IMR-90 (cell line): Measurements from ENCODE around the gene HECTD2. TPM values are rescaled to one million over a fixed set of nuclear protein-coding genes. Genes with fewer than 3 reads are reported as not detected.

Source experiments
- ATAC-seq: fragments of 200-7000 bp; cut with Tn5 transposase; 2 replicates; pipeline ENCODE4 v1.9.1; 2020; ENCODE audit warnings: low read depth, mild to moderate bottlenecking, moderate library complexity
- BruUV-seq: library from RNA; stranded (reverse); fragments of 400-500 nt; replicated peaks from 2 replicates; lab custom pipeline; 2021; lab: Mats Ljungman, UMichigan
- CTCF ChIA-PET: fragments of 300-600 bp; formaldehyde crosslinking; extraction: SDS; loops from one replicate; lab custom pipeline; 2021; ENCODE audit warnings: antibody characterized with exemption; lab: Yijun Ruan, JAX
- POLR2A ChIA-PET: fragments of 300-600 bp; sonication (Branson Sonifier 250); formaldehyde crosslinking; loops from one replicate; lab custom pipeline; 2022; ENCODE audit warnings: antibody characterized with exemption; ENCODE audit not compliant: unreplicated experiment; lab: Charles Lee
- DNase-seq: peaks from one replicate; pipeline ENCODE4 v3.0.0; 2013
- H2AFZ ChIP-seq: replicated peaks from 2 replicates; pipeline ENCODE3; 2013; ENCODE audit warnings: low read length, mild to moderate bottlenecking; ENCODE audit not compliant: poor library complexity
- H2AK5ac ChIP-seq: 2 replicates; pipeline ENCODE4 v1.6.1; 2013; ENCODE audit warnings: low read depth, low read length, inconsistent platforms
- H2AK9ac ChIP-seq: replicated peaks from 2 replicates; pipeline ENCODE3; 2013; ENCODE audit warnings: mild to moderate bottlenecking, low read depth, low read length, moderate library complexity; ENCODE audit not compliant: poor library complexity
- H2BK120ac ChIP-seq: 2 replicates; pipeline ENCODE4 v1.6.1; 2013; ENCODE audit warnings: low read depth, low read length, inconsistent platforms
- H2BK15ac ChIP-seq: 3 replicates; pipeline ENCODE4 v1.6.1; 2013; ENCODE audit warnings: low read depth, low read length, inconsistent platforms
- H2BK20ac ChIP-seq: 2 replicates; pipeline ENCODE4 v1.6.1; 2013; ENCODE audit warnings: low read depth, mild to moderate bottlenecking, inconsistent platforms, low read length, moderate library complexity
- H2BK5ac ChIP-seq: 2 replicates; pipeline ENCODE4 v1.6.1; 2013; ENCODE audit warnings: mild to moderate bottlenecking, low read depth, low read length, inconsistent platforms; ENCODE audit not compliant: poor library complexity, severe bottlenecking
- H3K14ac ChIP-seq: replicated peaks from 2 replicates; pipeline ENCODE4 v1.6.1; 2013; ENCODE audit warnings: low read depth, low read length, inconsistent platforms
- H3K18ac ChIP-seq: 2 replicates; pipeline ENCODE4 v1.6.1; 2013; ENCODE audit warnings: low read depth, low read length, control low read depth
- H3K23ac ChIP-seq: 2 replicates; pipeline ENCODE4 v1.6.1; 2013; ENCODE audit warnings: low read depth, low read length, inconsistent platforms
- H3K27ac ChIP-seq: 2 replicates; pipeline ENCODE4 v1.5.1; 2013; ENCODE audit warnings: mild to moderate bottlenecking, control low read depth, low read length; ENCODE audit not compliant: insufficient read depth
- H3K27me3 ChIP-seq: 2 replicates; pipeline ENCODE4 v1.6.1; 2013; ENCODE audit warnings: low read length; ENCODE audit not compliant: control insufficient read depth, insufficient read depth
- H3K36me3 ChIP-seq: 2 replicates; pipeline ENCODE4 v1.6.1; 2013; ENCODE audit warnings: low read length, mixed read lengths; ENCODE audit not compliant: control insufficient read depth, insufficient read depth
- H3K4ac ChIP-seq: 2 replicates; pipeline ENCODE4 v1.6.1; 2013; ENCODE audit warnings: low read depth, low read length, inconsistent platforms
- H3K4me1 ChIP-seq: 2 replicates; pipeline ENCODE4 v1.6.1; 2013; ENCODE audit warnings: low read length, mixed read lengths; ENCODE audit not compliant: control insufficient read depth, insufficient read depth
- H3K4me2 ChIP-seq: 2 replicates; pipeline ENCODE4 v1.6.1; 2013; ENCODE audit warnings: low read depth, mild to moderate bottlenecking, control low read depth, low read length, moderate library complexity
- H3K4me3 ChIP-seq: 2 replicates; pipeline ENCODE4 v1.5.1; 2013; ENCODE audit warnings: low read depth, mild to moderate bottlenecking, control low read depth, low read length, moderate library complexity; ENCODE audit not compliant: insufficient read depth
- H3K56ac ChIP-seq: 2 replicates; pipeline ENCODE4 v1.6.1; 2013; ENCODE audit warnings: low read length, inconsistent platforms; ENCODE audit not compliant: insufficient read depth; ENCODE audit errors: extremely low read depth
- H3K79me1 ChIP-seq, 2 experiments: 2 replicates each; pipeline ENCODE4 v1.6.1; 2013; ENCODE audit warnings: low read length in 2 of 2, inconsistent platforms in 1 of 2, low read depth in 1 of 2
- H3K9ac ChIP-seq: 2 replicates; pipeline ENCODE4 v1.6.1; 2013; ENCODE audit warnings: low read depth, low read length, control low read depth
- H3K9me1 ChIP-seq: 2 replicates; pipeline ENCODE4 v1.6.1; 2013; ENCODE audit warnings: low read length, inconsistent platforms; ENCODE audit not compliant: insufficient read depth
- H3K9me3 ChIP-seq: 2 replicates; pipeline ENCODE4 v1.6.1; 2013; ENCODE audit warnings: low read length; ENCODE audit not compliant: control insufficient read depth, insufficient read depth
- H4K20me1 ChIP-seq: 2 replicates; pipeline ENCODE4 v1.6.1; 2013; ENCODE audit warnings: low read length, inconsistent platforms; ENCODE audit not compliant: insufficient read depth
- H4K5ac ChIP-seq: 2 replicates; pipeline ENCODE4 v1.6.1; 2013; ENCODE audit warnings: mild to moderate bottlenecking, low read depth, low read length, control low read depth
- H4K8ac ChIP-seq, 2 experiments: 2 replicates each; pipeline ENCODE4 v1.6.1; 2013; ENCODE audit warnings: low read depth in 2 of 2, low read length in 2 of 2, control low read depth in 1 of 2, inconsistent platforms in 1 of 2
- H4K91ac ChIP-seq: 2 replicates; pipeline ENCODE4 v1.6.1; 2013; ENCODE audit warnings: low read depth, low read length, inconsistent platforms; ENCODE audit not compliant: insufficient read depth
- MAFK ChIP-seq: IDR thresholded peaks from 2 replicates; pipeline ENCODE4 v1.6.1; 2012; ENCODE audit warnings: low read depth, low read length, improper control_type of control experiment
- MAZ ChIP-seq: IDR thresholded peaks from 2 replicates; pipeline ENCODE4 v1.6.1; 2012; ENCODE audit warnings: low read depth, mild to moderate bottlenecking, low read length, improper control_type of control experiment, moderate library complexity, borderline replicate concordance
- POLR2A ChIP-seq: IDR thresholded peaks from 2 replicates; pipeline ENCODE4 v1.6.1; 2012; ENCODE audit warnings: mild to moderate bottlenecking, low read depth, low read length
- WGBS, 2 experiments: methylation state at CpG; one replicate each; pipeline versions ENCODE4 v1.1.5 to v1.1.7; 2013; ENCODE audit warnings: missing lambda C conversion rate in 2 of 2; ENCODE audit not compliant: insufficient read length in 1 of 2; ENCODE audit errors: extremely low coverage in 2 of 2; 5-methylcytosine and 5-hydroxymethylcytosine counted together
- dilution Hi-C: fragments of 300-500 bp; cut with HindIII; formaldehyde crosslinking; loops from one replicate; pipeline ENCODE4 v1.14.3; 2018; ENCODE audit warnings: low sequenced_read_pairs; ENCODE audit not compliant: unreplicated experiment
- in situ Hi-C: fragments of 300-500 bp; cut with MboI; formaldehyde crosslinking; loops from 3 replicates; pipeline ENCODE4 v1.14.3; 2019; ENCODE audit warnings: low sequenced_read_pairs, inconsistent platforms, mixed read lengths
- intact Hi-C: fragments of 100-400 bp; cut with micrococcal nuclease; formaldehyde crosslinking; loops from 2 replicates; pipeline ENCODE4 v1.10.0; 2022
- polyA plus RNA-seq, 3 experiments: library from polyadenylated mRNA; depleted of rRNA; stranded (reverse); fragments of >200 nt; gene quantifications; 2 replicates each; pipeline ENCODE4 v1.2.3, GENCODE V29; 2012; ENCODE audit warnings: low replicate concordance in 1 of 3
- total RNA-seq: library from RNA; depleted of rRNA; stranded (reverse); fragments of >200 nt; gene quantifications from 2 replicates; pipeline ENCODE4 v1.2.3, GENCODE V29; 2012
- TF ChIP-seq, protein P1 (sequence below): fragments of 150-350 bp; IDR thresholded peaks from 2 replicates; pipeline ENCODE4 v1.6.1; 2017; ENCODE audit warnings: mild to moderate bottlenecking, antibody characterized with exemption, low read length, low read depth

Gene HECTD2
- total and polyA plus RNA-seq, 2 of the 4 experiments (the other 2 are of a cell fraction) = 5.2 to 5.9 TPM

DNA sequence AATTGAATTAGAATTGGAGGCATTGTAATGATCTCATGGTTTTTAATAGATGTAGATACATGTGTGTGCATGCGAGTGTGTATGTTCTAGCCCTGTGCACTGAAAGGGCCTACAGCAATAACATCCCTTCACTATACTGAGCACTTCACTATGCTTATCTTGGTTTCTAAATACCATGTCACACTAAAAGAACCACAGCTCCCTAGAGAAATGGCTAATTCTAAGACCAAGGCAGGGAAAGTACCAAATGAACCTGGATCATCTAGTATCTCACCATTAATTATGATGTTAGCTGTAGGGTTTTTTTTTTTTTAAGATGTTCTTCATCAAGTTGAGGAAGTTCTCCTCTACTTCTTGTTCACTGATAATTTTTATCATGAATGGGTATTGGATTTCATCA, 55.1 kb downstream of the HECTD2 start:
- no peak overlapping the region; the same call in 1 of the 2 replicates for H3K56ac ChIP-seq
- H3K9me3 ChIP-seq = peaks cover 2% of the 10 kb centered on the region; the same call in 1 of the 2 replicates
- H3K27ac ChIP-seq = no peak overlapping the region
- no peaks in the 10 kb centered on the region for H3K27me3 ChIP-seq
- H3K4me2 ChIP-seq = no peak overlapping the region
- dilution Hi-C loops = no loop called here
- ChIA-PET POLR2A (no interaction called here), CTCF (interaction anchor here (0.6 kb wide), 1 partner anchor 119 kb away, joined by 7 read pairs; no protein-coding TSS in a partner anchor)
- BruUV-seq = no TSS peak
- no peak overlapping the region for H3K14ac ChIP-seq
- no peak overlapping the region for H2BK15ac ChIP-seq
- no peak overlapping the region for H2BK120ac ChIP-seq
- no peak overlapping the region for H2BK20ac ChIP-seq
- no peak overlapping the region for H4K8ac ChIP-seq
- no peaks in the 10 kb centered on the region; a peak in 1 of 4 replicates for H3K79me1 ChIP-seq
- no peak overlapping the region for H3K18ac ChIP-seq
- ATAC-seq (no peak), DNase-seq (no peak)
- peaks cover 13% of the 10 kb centered on the region for H3K36me3 ChIP-seq
- TF ChIP-seq, protein P1, sequence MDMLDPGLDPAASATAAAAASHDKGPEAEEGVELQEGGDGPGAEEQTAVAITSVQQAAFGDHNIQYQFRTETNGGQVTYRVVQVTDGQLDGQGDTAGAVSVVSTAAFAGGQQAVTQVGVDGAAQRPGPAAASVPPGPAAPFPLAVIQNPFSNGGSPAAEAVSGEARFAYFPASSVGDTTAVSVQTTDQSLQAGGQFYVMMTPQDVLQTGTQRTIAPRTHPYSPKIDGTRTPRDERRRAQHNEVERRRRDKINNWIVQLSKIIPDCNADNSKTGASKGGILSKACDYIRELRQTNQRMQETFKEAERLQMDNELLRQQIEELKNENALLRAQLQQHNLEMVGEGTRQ = no peak
- TF ChIP-seq MAZ = no peak
- no peak for TF ChIP-seq MAFK
- TF ChIP-seq POLR2A = no peak
- H3K9ac ChIP-seq = no peak overlapping the region
- no peak overlapping the region for H3K4ac ChIP-seq
- in situ Hi-C loops = no loop called here
- H4K91ac ChIP-seq = no peak overlapping the region
- H2AK5ac ChIP-seq = no peak overlapping the region
- H3K23ac ChIP-seq = no peak overlapping the region
- no CpG with 5 or more reads among the region's 1 CpG for WGBS, 2 experiments
- intact Hi-C loops = no loop called here
- no peak overlapping the region for H2BK5ac ChIP-seq
- H3K9me1 ChIP-seq = no peaks in the 10 kb centered on the region
- H2AK9ac ChIP-seq = no peak overlapping the region
- no peaks in the 10 kb centered on the region for H4K20me1 ChIP-seq
- H3K4me3 ChIP-seq = no peak overlapping the region
- no peak overlapping the region for H2AFZ ChIP-seq
- H4K5ac ChIP-seq = no peak overlapping the region
- no peaks in the 10 kb centered on the region; the same call in 1 of the 2 replicates for H3K4me1 ChIP-seq
